Activated T-cell treated with anti-CD3 and anti-CD28 coated beads, Interleukin-2, amount 50 U/mL, for 48 hours (primary cell): ENCODE measurements around the gene OCLN.
"Not testable (repeated sequence)": the region's sequence is repeated elsewhere in the genome, so short reads cannot be mapped to it uniquely, and the experiment has no call there.

Experiments
- DNase-seq, 2 experiments: peaks; one replicate each; pipeline ENCODE4 v3.0.0-alpha.2; 2020

The OCLN gene

GRCh38 chr5:69492391-69492922 is at the start of gene OCLN:
TSS of gene OCLN (plus strand) at chr5:69492790. CDS start at chr5:69504245, 11,455 bp downstream.
- DNase-seq, result peak; percentile 34 to 53

- no peak for DNase-seq
These were observed 48.3 kb upstream of the OCLN start for GRCh38 chr5:69444127-69444754.

- DNase-seq, result no peak
These were observed 43.1 kb upstream of the OCLN start for GRCh38 chr5:69449511-69449910.

- no peak for DNase-seq
These were observed 42.5 kb upstream of the OCLN start for GRCh38 chr5:69450116-69450515.

- DNase-seq, result not testable (repeated sequence)
These were observed 42.1 kb upstream of the OCLN start for GRCh38 chr5:69450527-69450926.

- DNase-seq, result no peak
These were observed 40.5 kb upstream of the OCLN start for GRCh38 chr5:69451941-69452647.

GRCh38 chr5:69453487-69453886 is 39.1 kb upstream of the OCLN start:
- DNase-seq, result not testable (repeated sequence)

GRCh38 chr5:69454460-69455249 is 37.9 kb upstream of the OCLN start:
- DNase-seq, result no peak

GRCh38 chr5:69455428-69455988 is 37.1 kb upstream of the OCLN start:
- DNase-seq, result not testable (repeated sequence)

- no peak for DNase-seq
These were observed 30.4 kb upstream of the OCLN start for GRCh38 chr5:69462170-69462569.

- not testable (repeated sequence) for DNase-seq
These were observed 26.2 kb upstream of the OCLN start for GRCh38 chr5:69466375-69466774.

- DNase-seq, result no peak
These were observed 25.0 kb upstream of the OCLN start for GRCh38 chr5:69467442-69468225.

- DNase-seq, result no peak
These were observed 24.0 kb upstream of the OCLN start for GRCh38 chr5:69468631-69469030.

- DNase-seq, result not testable (repeated sequence)
These were observed 21.1 kb upstream of the OCLN start for GRCh38 chr5:69471516-69471915.

- not testable (repeated sequence) for DNase-seq
These were observed 20.0 kb upstream of the OCLN start for GRCh38 chr5:69472535-69473143.

- DNase-seq, result no peak
These were observed 15.4 kb upstream of the OCLN start for GRCh38 chr5:69477170-69477569.

- not testable (repeated sequence) for DNase-seq
These were observed 14.3 kb upstream of the OCLN start for GRCh38 chr5:69478296-69478695.

- DNase-seq, result no peak
These were observed 7.7 kb upstream of the OCLN start for GRCh38 chr5:69484891-69485290.

- no peak for DNase-seq
These were observed 7.1 kb upstream of the OCLN start for GRCh38 chr5:69485471-69485870.

- no peak for DNase-seq
These were observed 3.3 kb upstream of the OCLN start for GRCh38 chr5:69489246-69489645.

GRCh38 chr5:69491027-69491426 is 1.6 kb upstream of the OCLN start:
- no peak for DNase-seq
